Glomerular endothelial cell (primary cell): Measurements from ENCODE around the gene TGIF1. TPM values are rescaled to one million over a fixed set of nuclear protein-coding genes. Genes with fewer than 3 reads are reported as not detected.
"Not testable (repeated sequence)": the region's sequence is repeated elsewhere in the genome, so short reads cannot be mapped to it uniquely, and the experiment has no call there.

ENCODE experiments used
- DNase-seq: peaks from one replicate; pipeline ENCODE4 v3.0.0-alpha.2; 2011; ENCODE audit warnings: low read depth, low spot score; ENCODE audit errors: extremely low read depth
- total RNA-seq: library from RNA; depleted of rRNA; stranded (reverse); fragments of >200 nt; gene quantifications from 2 replicates; pipeline ENCODE4 v1.2.3, GENCODE V29; 2015

Gene TGIF1
- 85.5 and 93.5 TPM in 2 replicates for total RNA-seq

- DNase-seq = no peak
These were observed at the start of gene TGIF1 for GRCh38 chr18:3450012-3450798. Gene TGIF1 (plus strand): TSS chr18:3450172. CDS start chr18:3450490, 318 bp downstream.

DNA sequence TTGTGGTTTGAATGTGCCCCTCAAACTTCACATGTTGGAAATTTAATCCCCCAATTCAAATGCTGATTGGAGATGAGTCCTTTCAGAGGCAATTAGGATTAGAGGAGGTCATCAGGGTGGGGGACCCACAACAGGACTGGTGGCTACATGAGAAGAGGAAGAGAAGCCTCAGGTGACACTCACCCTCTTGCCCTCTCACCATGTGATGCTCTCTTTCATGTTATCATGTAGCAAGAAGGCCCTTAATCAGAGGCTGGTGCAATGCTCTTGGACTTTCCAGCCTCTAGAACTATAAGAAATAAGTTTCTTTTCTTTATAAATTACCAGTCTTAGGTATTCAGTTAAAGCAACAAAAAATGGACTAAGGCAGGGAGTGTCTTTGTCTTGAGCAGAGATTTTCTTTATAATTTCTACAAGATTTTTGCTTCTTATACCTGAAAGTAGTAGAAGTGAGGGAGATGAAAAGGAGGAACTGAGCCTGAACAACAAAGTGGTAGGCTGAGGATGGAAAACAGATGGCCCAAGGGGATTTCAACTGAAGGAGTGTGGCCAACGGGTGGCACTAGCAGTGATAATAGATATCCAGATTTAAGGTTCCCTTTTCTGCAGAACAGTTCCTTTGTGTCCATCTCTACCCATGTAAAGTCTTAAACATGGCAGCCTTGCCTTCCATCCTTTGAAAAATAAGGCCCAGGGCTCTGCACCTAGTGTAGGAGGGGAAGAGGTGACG is 49.2 kb upstream of the TGIF1 start:
- DNase-seq = no peak

- DNase-seq = no peak
These were observed 48.0 kb upstream of the TGIF1 start for GRCh38 chr18:3401669-3402620.

DNA sequence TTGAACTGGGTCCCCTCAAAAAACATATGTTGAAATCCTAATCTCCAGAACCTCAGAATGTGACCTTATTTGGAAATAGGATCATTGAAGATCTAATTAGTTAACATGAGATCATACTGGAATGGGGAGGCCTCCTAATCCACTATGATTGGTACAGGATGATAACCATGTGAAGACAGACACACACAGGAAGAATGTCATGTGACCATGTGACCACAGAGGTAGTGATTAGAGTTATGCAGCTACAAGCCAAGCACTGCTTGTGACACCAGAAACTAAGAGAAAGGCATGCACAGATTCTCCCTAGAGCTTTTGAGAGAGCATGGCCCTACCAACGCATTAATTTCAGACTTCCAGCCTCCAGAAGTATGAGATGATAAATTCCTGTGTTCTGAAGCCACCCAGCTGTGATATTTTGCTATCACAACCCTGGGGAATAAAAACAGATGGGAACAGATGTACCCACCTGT is 47.0 kb upstream of the TGIF1 start:
- no peak for DNase-seq

DNA sequence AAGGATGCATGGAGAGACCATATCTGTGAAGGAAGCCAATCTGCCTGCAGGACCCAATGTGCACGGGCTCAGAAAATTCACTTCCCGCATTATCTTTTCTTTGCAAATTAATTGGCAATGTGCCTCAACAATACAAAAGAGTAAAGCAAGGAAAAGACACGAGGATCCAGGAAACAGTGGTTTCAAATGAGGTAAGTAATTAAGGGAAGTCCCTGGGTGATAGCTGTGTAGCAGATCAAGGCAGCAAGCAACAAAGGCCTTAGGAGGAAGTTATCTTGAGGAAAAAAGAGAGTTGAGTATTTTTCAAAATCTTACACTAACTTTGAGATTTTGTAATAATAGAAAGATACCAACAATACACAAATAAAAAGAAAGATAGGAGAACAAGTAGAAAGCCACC is 44.3 kb upstream of the TGIF1 start:
- no peak for DNase-seq

GRCh38 chr18:3408107-3408506 is 41.9 kb upstream of the TGIF1 start:
- DNase-seq = no peak

GRCh38 chr18:3409811-3410210 is 40.2 kb upstream of the TGIF1 start:
- DNase-seq = no peak

DNA sequence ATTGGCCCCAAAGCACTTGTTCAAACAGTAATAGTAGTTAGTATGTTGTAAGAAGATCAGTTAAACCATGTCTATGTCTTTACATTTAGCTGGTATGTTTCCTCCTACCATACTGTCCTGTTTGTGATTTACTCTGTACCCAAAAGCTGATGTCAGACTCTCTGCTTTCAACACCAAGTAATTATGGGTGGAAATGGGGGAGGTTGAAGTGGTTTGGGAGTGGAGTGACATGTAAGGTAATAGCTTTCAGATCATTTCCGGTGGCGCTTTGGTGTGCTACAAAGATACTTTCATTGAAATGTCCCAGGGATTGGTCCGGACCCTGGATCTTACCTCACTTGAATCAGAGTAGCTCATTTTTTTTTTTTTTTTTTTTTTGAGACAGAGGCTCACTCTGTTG is 39.7 kb upstream of the TGIF1 start:
- no peak for DNase-seq

- DNase-seq = not testable (repeated sequence)
These were observed 39.1 kb upstream of the TGIF1 start for GRCh38 chr18:3410876-3411275.

DNA sequence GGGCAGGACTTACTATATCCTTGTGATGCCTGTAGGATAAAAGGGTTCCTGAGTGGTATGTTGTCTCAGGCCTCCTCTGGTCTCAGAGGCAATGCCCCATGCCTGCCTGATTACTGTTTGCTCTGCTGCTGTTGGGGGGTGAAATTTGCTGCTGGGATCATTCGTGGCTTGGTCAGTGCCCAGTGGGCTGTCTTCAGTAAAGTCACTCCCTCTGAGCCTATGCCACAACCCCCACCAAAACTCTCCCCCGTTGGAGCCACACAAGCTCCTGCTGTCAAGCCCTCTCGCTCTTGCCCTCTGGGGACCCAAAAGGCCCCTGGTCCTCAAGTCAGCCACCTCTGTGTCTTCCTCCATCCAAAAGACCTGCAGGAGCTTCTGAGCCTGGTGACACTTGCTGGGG is 38.6 kb upstream of the TGIF1 start:
- no peak for DNase-seq

DNA sequence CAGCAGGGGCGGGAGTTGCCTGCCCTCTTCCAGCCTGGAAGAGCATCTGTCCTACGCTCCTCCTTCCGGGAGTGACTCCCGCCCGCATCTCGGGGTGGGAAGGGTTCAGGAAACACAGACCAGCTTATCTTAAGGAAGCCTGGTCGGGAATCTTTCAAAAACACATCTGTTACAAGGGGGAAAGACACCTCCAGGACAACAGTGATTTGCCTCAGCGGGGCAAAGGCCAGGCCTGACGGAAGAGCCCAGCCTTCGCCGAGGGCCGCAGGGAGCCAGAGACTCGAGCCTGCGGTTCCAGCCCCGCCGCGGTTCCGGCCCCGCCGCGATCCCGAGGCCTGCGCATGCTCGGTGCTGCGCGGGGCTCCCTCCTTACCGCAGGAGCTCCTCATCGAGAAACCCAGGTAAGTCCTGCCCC is 38.1 kb upstream of the TGIF1 start:
- DNase-seq = no peak

GRCh38 chr18:3412528-3412927 is 37.4 kb upstream of the TGIF1 start:
- DNase-seq = not testable (repeated sequence)

- DNase-seq = no peak
These were observed 34.9 kb upstream of the TGIF1 start for GRCh38 chr18:3415110-3415509.

DNA sequence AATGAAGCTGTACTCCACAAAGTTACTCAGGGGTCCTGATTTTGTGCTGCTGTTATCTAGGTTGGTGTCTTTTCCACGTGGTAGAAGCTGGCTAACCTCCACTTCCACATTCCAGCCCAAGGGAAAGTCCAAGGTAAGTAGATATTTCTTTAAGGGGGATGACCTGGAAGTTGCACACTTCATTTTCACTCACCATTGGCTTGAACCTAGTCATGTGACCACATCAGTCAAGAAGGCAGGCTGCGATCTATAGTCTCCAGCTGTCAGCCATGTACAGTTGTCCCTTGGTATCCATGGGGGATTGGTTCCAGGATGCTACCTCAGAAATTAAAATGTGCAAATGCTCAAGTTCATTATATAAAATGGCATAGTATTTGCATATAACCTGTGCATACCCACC is 31.9 kb upstream of the TGIF1 start:
- no peak for DNase-seq

DNA sequence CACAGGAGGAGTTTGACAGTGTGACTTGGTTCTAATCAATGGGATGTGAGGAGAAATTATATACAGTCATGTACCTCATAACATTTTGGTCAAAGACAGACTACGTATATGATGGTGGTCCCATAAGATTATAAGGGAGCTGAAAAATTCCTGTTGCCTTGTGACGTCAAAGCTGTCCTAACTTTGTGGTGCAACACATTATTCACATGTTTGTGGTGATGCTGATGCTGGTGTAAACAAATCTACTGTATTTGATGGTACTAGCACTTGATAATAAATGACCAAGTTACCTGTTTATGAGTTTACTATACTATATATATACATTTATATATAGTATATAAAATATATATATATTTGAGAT is 29.1 kb upstream of the TGIF1 start:
- DNase-seq = no peak

DNA sequence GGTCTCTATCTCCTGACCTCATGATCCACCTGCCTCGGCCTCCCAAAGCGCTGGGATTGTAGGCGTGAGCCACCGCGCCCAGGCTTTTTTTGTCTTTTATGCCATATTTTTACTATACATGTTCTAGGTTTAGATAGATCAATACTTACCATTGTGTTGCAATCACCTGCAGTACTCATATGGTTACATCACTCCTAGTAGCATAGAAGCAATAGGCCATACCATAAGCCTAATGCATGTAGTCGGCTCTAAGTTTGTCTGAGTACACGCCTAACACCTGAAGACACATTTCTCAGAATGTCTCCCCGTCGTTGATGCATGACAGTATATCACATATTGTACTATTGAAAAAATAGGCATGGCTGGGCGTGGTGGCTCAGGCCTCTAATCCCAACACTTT is 27.1 kb upstream of the TGIF1 start:
- no peak for DNase-seq

- no peak for DNase-seq
These were observed 25.6 kb upstream of the TGIF1 start for GRCh38 chr18:3424280-3424890.

DNA sequence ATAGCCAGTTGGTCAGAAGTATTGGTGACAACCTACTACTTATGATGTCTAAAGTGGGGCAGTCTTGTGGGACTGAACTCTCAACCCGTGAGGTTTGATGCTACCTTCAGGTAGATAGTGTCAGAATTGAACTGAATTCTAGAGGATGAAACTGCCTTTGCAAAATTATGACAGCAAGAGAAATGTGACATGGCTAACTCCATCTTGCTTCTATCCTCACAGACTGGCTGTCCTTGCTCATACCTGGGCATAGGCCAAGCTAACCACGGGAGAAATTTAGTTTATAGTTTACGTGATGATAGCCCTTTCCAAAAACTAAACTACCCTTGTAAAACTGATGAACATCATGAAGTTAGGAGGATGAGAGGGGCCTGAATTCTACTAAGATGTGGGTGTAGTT is 24.9 kb upstream of the TGIF1 start:
- no peak for DNase-seq

- DNase-seq = no peak
These were observed 24.5 kb upstream of the TGIF1 start for GRCh38 chr18:3425446-3425845.

DNA sequence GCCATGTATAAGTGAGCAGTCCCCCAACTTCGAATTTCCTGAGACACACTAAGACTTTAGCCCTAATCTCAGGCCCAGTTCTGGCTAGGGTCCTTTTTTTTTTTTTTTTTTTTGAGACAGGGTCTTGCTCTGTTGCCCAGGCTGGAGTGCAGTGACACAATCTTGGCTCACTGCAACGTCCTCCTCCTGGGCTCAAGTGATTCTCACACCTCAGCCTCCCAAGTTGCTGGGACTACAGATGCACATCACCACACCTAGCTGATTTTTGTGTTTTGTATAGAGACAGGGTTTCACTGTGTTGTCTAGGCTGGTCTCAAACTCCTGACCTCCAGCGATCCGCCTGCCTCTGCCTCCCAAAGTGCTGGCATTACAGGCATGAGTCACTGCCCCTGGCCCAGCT is 23.9 kb upstream of the TGIF1 start:
- no peak for DNase-seq

- no peak for DNase-seq
These were observed 22.0 kb upstream of the TGIF1 start for GRCh38 chr18:3427944-3428343.
